ENCODE measurements around the gene SLC49A4.

The SLC49A4 gene

DNA sequence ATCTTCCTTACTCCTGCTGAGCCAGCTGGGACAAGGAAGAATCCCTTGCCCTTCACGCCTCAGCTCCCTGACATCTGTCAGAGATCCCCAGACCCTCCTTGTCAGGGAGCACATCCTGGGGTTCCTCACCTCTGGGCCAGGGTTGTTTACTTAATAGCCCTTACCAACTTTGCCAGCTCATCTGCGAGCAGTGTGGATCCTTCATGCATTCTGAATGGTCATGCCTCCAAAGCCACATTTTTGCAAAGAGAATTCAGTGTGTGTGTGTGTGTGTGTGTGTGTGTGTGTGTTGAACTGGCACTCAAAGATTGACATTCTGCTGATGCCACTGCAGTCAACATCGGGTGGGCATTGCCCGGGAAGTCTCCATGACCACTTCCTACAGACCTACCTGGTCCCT lies 112.6 kb downstream of the SLC49A4 start:
- Histone ChIP-seq H3K27me3 (ENCODE audit: control insufficient read depth, insufficient read depth, low read length) (no peaks in the 10 kb centered on the region), H3K9ac (ENCODE audit: low read depth, low read length) (no peak overlapping the region), H3K36me3 (ENCODE audit: control insufficient read depth, insufficient read depth, low read length) (no peaks in the 10 kb centered on the region; the same call in 1 of the 2 replicates), H3K4me1 (ENCODE audit: control insufficient read depth, insufficient read depth, low read length) (no peaks in the 10 kb centered on the region), H3K27ac (ENCODE audit: low read depth, low read length) (no peak overlapping the region), H3K4me3 (ENCODE audit: low read depth, low read length) (no peak overlapping the region), H3K9me3 (ENCODE audit: control insufficient read depth, insufficient read depth, low read length) (no peaks in the 10 kb centered on the region)

DNA sequence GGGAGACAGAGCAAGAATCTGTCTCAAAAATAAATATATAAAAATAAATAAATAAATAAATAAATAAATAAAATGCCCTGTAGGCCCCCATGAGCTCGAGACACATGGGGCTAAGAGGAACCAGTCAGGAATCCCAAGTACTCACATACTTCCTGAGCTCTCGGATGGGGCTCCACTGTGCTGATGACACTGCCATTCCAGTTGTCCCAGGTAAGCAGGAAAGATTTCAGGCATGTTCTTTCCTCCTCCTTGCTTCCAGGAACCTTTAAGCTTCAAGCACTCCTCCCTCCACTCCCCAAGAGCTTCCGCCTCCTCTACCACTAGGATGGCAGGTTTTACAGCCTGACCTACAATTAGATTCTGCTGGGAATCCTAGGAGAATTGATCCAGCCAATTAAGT lies 113.4 kb downstream of the SLC49A4 start:
- Histone ChIP-seq H3K4me3 (ENCODE audit: low read depth, low read length) (no peak overlapping the region), H3K36me3 (ENCODE audit: control insufficient read depth, insufficient read depth, low read length) (no peaks in the 10 kb centered on the region; the same call in 1 of the 2 replicates), H3K4me1 (ENCODE audit: control insufficient read depth, insufficient read depth, low read length) (no peaks in the 10 kb centered on the region), H3K27ac (ENCODE audit: low read depth, low read length) (no peak overlapping the region), H3K9ac (ENCODE audit: low read depth, low read length) (no peak overlapping the region), H3K9me3 (ENCODE audit: control insufficient read depth, insufficient read depth, low read length) (no peaks in the 10 kb centered on the region), H3K27me3 (ENCODE audit: control insufficient read depth, insufficient read depth, low read length) (no peaks in the 10 kb centered on the region; the same call in 1 of the 2 replicates)

DNA sequence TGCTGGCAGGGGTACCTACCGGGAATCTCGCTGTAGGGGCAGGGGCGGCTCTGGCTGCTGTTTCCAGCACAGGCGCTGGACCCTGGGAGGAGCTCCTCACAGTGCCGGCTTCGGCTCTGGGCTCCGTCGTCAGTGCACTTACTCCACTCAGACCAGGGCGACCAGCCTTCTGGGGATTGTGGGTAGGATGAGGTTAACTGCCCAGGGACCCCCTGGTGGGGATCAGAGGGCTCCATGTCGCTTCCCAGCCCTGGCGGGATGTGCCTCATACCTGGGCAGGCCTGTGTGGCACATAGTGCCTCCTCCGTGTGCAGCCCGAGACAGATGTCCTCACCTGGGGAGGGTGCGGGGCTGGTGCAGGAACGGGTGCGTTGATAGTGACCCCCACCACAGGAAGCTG lies 117.0 kb downstream of the SLC49A4 start:
- no peak overlapping the region for H3K27ac ChIP-seq (ENCODE audit: low read depth, low read length)
- no peaks in the 10 kb centered on the region; the same call in 1 of the 2 replicates for H3K27me3 ChIP-seq (ENCODE audit: control insufficient read depth, insufficient read depth, low read length)
- H3K4me1 ChIP-seq (ENCODE audit: control insufficient read depth, insufficient read depth, low read length) = no peaks in the 10 kb centered on the region
- no peak overlapping the region for H3K9ac ChIP-seq (ENCODE audit: low read depth, low read length)
- no peak overlapping the region for H3K4me3 ChIP-seq (ENCODE audit: low read depth, low read length)
- no peaks in the 10 kb centered on the region for H3K9me3 ChIP-seq (ENCODE audit: control insufficient read depth, insufficient read depth, low read length)
- no peaks in the 10 kb centered on the region; the same call in 1 of the 2 replicates for H3K36me3 ChIP-seq (ENCODE audit: control insufficient read depth, insufficient read depth, low read length)

DNA sequence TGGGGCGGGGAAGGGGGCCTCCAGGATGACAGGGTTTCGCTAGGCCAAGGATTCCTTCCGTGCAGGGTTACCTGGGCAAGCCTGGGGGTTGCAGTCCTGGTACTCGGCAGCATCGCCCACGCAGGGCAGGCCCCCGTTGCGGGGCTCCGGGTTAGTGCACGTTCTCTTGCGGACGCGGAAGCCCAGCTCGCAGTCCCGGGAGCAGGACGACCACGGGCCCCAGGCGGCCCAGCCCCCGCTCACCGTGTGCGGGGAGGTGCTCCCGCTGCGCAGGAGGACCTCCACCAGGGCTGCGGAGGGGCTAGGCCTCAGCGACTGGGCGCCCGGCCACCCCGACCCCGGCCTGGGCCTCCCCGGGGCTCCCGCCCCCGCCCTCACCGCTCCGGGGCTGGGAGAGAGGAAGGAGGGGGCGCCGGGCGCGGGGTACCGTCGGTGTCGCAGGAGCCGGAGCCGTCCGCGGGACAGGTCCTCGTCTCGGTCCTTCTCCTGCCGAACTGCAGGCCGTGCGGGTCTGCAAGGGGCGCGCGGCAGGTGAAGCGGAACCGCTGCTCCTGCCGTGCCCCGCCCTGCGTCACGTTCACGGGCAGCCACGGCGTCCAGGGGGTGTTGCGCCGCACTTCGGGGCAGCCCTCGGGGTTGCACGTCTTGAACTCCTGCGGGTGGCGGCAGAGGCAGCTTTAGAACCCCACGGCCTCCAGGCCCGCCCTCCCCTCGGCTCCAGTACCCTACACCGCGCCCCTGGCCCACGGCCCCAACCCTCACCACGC lies 118.1 kb downstream of the SLC49A4 start:
- Histone ChIP-seq H3K27me3 (ENCODE audit: control insufficient read depth, insufficient read depth, low read length) (no peaks in the 10 kb centered on the region; the same call in 1 of the 2 replicates), H3K27ac (ENCODE audit: low read depth, low read length) (no peak overlapping the region), H3K9me3 (ENCODE audit: control insufficient read depth, insufficient read depth, low read length) (no peaks in the 10 kb centered on the region), H3K36me3 (ENCODE audit: control insufficient read depth, insufficient read depth, low read length) (no peaks in the 10 kb centered on the region; the same call in 1 of the 2 replicates), H3K9ac (ENCODE audit: low read depth, low read length) (no peak overlapping the region), H3K4me1 (ENCODE audit: control insufficient read depth, insufficient read depth, low read length) (no peaks in the 10 kb centered on the region), H3K4me3 (ENCODE audit: low read depth, low read length) (no peak overlapping the region; the same call in 1 of the 2 replicates)

DNA sequence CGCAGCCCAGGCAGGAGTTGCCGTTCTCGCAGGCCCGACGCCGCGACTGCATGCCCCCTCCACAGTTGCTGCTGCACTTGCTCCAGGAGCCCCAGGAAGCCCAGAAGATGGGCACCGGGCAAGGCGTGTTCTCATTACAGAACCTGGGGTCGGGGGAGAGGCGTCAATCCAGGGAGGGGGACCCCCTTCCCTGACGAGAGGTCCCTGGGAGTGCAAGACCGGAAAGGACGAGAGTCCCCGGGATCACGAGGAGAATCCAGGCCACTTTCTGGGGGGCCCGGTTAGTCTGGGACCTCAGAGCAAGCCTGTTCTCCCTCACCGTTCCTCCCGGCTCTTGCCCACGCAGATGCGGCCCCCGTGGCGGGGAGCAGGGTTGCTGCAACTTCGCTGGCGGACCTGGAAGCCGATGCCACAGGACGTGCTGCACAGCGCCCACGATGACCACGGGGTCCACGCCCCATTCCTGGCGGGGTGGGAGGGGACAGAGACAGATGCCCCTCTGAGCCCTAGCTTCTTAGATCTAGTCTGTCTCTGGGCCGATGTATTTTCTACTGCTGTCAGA lies 118.8 kb downstream of the SLC49A4 start:
- H3K27me3 ChIP-seq (ENCODE audit: control insufficient read depth, insufficient read depth, low read length) = no peaks in the 10 kb centered on the region; the same call in 1 of the 2 replicates
- no peaks in the 10 kb centered on the region; the same call in 1 of the 2 replicates for H3K36me3 ChIP-seq (ENCODE audit: control insufficient read depth, insufficient read depth, low read length)
- H3K4me1 ChIP-seq (ENCODE audit: control insufficient read depth, insufficient read depth, low read length) = no peaks in the 10 kb centered on the region
- no peak overlapping the region; the same call in 1 of the 2 replicates for H3K4me3 ChIP-seq (ENCODE audit: low read depth, low read length)
- H3K27ac ChIP-seq (ENCODE audit: low read depth, low read length) = no peak overlapping the region
- no peaks in the 10 kb centered on the region for H3K9me3 ChIP-seq (ENCODE audit: control insufficient read depth, insufficient read depth, low read length)
- no peak overlapping the region for H3K9ac ChIP-seq (ENCODE audit: low read depth, low read length)

DNA sequence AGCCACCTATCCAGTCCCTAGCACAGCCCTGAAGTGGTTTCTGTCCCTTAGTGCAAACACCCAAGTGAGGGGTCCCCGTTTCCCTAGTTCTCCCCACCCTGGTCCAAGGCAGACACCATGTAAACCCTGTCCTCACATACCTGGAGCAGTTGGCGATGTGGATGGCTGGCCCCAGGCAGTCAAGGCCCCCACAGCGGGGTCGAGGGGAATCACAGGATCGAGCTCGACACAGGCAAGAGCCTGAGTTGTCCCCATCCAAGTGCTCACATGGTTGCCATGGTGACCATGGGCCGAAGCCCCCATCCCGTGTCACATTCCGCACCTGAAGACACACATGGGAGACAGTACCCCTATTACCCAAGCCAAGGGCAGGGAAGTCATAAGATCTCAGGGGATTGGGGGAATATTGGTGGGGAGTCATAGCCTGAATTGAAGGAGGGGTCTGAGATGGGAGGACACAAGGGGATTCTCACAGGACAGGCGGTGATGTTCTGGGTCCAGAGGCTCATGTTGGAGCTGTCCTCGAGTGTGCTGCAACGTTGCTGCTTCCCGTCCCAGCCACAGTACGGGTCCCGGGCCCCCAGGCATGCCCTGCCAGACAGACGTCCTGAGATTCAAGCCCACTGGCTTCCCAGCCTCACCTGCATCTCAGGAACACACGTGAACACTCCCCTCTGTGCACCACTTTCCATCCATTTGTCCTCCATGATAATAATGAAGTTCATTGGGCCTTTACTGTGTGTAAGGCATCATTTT lies 120.6 kb downstream of the SLC49A4 start:
- no peak overlapping the region for H3K27ac ChIP-seq (ENCODE audit: low read depth, low read length)
- H3K4me3 ChIP-seq (ENCODE audit: low read depth, low read length) = no peak overlapping the region
- H3K27me3 ChIP-seq (ENCODE audit: control insufficient read depth, insufficient read depth, low read length) = no peaks in the 10 kb centered on the region; the same call in 1 of the 2 replicates
- no peaks in the 10 kb centered on the region; the same call in 1 of the 2 replicates for H3K36me3 ChIP-seq (ENCODE audit: control insufficient read depth, insufficient read depth, low read length)
- H3K4me1 ChIP-seq (ENCODE audit: control insufficient read depth, insufficient read depth, low read length) = no peaks in the 10 kb centered on the region
- no peak overlapping the region for H3K9ac ChIP-seq (ENCODE audit: low read depth, low read length)
- H3K9me3 ChIP-seq (ENCODE audit: control insufficient read depth, insufficient read depth, low read length) = no peaks in the 10 kb centered on the region

DNA sequence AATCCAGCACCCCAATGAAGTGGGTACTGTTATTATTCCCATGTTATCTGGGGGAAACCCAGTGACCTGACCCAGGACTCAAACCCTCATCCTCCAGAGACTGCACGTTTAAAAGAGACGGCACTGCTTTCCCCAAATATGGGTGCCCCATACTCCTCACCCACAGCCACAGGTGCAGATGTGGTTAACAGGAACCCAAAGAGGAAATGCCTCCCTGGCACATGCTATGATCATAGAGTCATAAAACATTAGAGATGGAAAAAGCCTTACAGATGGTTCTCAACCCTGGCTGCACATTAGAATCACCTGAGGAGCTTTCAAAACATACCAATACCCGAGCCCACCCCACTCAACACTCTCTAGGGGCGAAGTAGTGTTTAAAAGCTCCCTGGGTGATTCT lies 121.2 kb downstream of the SLC49A4 start:
- Histone ChIP-seq H3K36me3 (ENCODE audit: control insufficient read depth, insufficient read depth, low read length) (no peaks in the 10 kb centered on the region; the same call in 1 of the 2 replicates), H3K4me3 (ENCODE audit: low read depth, low read length) (no peak overlapping the region), H3K4me1 (ENCODE audit: control insufficient read depth, insufficient read depth, low read length) (no peaks in the 10 kb centered on the region), H3K9me3 (ENCODE audit: control insufficient read depth, insufficient read depth, low read length) (no peaks in the 10 kb centered on the region), H3K27me3 (ENCODE audit: control insufficient read depth, insufficient read depth, low read length) (peaks cover 2% of the 10 kb centered on the region; the same call in 1 of the 2 replicates), H3K9ac (ENCODE audit: low read depth, low read length) (no peak overlapping the region), H3K27ac (ENCODE audit: low read depth, low read length) (no peak overlapping the region)

DNA sequence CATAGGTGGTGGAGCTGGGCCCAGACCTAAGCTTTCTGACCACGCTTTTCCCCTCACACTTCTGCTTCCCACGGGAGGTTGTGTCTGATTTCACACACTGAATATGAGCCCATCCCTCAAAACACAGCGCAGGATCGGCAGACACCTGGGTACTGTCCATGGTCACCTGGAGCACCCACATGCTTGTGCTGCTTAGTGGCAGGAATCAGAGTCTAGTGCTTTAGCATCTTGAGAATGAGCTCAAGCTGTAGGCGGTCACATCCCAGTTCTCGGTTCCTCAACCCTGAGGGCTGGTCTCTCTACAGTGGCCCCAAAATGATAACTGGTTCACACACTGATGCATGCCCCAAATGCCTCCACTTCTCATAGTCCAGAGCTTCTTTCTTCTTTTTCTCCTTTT lies 121.7 kb downstream of the SLC49A4 start:
- no peaks in the 10 kb centered on the region for H3K9me3 ChIP-seq (ENCODE audit: control insufficient read depth, insufficient read depth, low read length)
- H3K9ac ChIP-seq (ENCODE audit: low read depth, low read length) = no peak overlapping the region
- no peaks in the 10 kb centered on the region; the same call in 1 of the 2 replicates for H3K36me3 ChIP-seq (ENCODE audit: control insufficient read depth, insufficient read depth, low read length)
- no peak overlapping the region for H3K27ac ChIP-seq (ENCODE audit: low read depth, low read length)
- H3K4me1 ChIP-seq (ENCODE audit: control insufficient read depth, insufficient read depth, low read length) = no peaks in the 10 kb centered on the region
- peaks cover 7% of the 10 kb centered on the region for H3K27me3 ChIP-seq (ENCODE audit: control insufficient read depth, insufficient read depth, low read length)
- no peak overlapping the region for H3K4me3 ChIP-seq (ENCODE audit: low read depth, low read length)

DNA sequence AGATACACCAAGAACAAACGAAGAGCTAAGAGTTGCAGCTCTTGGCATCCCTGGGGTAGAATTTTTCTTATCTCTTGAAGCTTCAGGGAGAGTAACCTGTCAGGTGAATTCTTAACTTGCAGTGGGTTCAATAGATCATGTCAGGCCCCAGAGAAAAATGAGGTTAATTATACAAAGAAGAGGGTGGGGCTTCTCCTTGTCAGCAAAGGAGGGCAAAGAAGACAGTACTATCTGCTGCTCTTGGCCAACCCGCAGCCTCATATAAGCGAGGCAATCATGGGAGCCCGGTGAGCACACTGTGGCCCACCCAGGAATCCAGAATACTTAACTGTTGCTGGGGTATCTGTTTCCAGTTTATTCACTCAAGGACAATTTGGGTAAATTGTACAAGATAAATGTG lies 122.5 kb downstream of the SLC49A4 start:
- Histone ChIP-seq H3K9me3 (ENCODE audit: control insufficient read depth, insufficient read depth, low read length) (no peaks in the 10 kb centered on the region), H3K9ac (ENCODE audit: low read depth, low read length) (no peak overlapping the region), H3K36me3 (ENCODE audit: control insufficient read depth, insufficient read depth, low read length) (no peaks in the 10 kb centered on the region), H3K27ac (ENCODE audit: low read depth, low read length) (no peak overlapping the region), H3K4me3 (ENCODE audit: low read depth, low read length) (no peak overlapping the region), H3K4me1 (ENCODE audit: control insufficient read depth, insufficient read depth, low read length) (no peaks in the 10 kb centered on the region), H3K27me3 (ENCODE audit: control insufficient read depth, insufficient read depth, low read length) (peaks cover 15% of the 10 kb centered on the region)

DNA sequence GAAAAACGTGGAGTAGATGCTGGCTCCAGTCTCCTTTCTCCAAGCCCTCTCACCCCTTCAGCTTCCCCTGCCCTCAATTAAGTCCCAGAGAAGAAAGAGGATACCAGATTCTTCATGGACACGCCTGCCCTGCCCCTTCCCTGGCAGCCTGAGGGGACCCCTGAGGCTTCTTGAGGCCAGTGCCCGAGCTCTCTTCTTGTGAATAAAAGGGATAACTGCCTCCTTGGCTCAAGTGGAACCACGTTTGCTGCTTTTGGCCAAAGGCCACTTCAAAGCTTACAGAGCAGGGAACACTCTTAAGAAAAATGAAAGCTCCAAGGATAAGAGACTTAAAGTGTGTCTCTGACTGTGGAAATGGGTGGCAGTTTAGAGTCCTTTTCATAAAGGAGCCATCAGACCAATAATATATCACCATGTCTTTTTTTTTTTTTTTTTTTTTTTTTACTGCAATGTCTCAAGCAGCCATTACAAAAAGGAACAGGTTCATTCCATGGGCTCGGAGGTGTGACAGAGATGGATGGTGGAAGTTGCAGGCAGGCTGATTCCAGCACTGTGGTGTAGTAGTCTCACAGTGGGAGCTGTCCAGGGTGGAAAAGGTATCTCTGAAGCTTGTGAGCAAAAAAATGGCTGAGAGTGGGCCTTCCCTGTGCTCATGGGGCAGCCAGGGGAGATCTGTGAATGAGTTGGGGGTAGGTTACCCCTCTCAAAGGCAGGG lies 123.9 kb downstream of the SLC49A4 start:
- Histone ChIP-seq H3K9me3 (ENCODE audit: control insufficient read depth, insufficient read depth, low read length) (no peaks in the 10 kb centered on the region), H3K4me3 (ENCODE audit: low read depth, low read length) (no peak overlapping the region), H3K27ac (ENCODE audit: low read depth, low read length) (no peak overlapping the region), H3K27me3 (ENCODE audit: control insufficient read depth, insufficient read depth, low read length) (peaks cover 28% of the 10 kb centered on the region), H3K36me3 (ENCODE audit: control insufficient read depth, insufficient read depth, low read length) (no peaks in the 10 kb centered on the region), H3K4me1 (ENCODE audit: control insufficient read depth, insufficient read depth, low read length) (no peaks in the 10 kb centered on the region), H3K9ac (ENCODE audit: low read depth, low read length) (no peak overlapping the region)

Data from HUES48 (cell line).